ENCODE data around the gene APOBEC3C.
A peak's percentile ranks its signal among the peaks of the same experiment; 100 is the strongest.
"Not testable (repeated sequence)": the region's sequence is repeated elsewhere in the genome, so short reads cannot be mapped to it uniquely, and the experiment has no call there.

The APOBEC3C gene

DNA sequence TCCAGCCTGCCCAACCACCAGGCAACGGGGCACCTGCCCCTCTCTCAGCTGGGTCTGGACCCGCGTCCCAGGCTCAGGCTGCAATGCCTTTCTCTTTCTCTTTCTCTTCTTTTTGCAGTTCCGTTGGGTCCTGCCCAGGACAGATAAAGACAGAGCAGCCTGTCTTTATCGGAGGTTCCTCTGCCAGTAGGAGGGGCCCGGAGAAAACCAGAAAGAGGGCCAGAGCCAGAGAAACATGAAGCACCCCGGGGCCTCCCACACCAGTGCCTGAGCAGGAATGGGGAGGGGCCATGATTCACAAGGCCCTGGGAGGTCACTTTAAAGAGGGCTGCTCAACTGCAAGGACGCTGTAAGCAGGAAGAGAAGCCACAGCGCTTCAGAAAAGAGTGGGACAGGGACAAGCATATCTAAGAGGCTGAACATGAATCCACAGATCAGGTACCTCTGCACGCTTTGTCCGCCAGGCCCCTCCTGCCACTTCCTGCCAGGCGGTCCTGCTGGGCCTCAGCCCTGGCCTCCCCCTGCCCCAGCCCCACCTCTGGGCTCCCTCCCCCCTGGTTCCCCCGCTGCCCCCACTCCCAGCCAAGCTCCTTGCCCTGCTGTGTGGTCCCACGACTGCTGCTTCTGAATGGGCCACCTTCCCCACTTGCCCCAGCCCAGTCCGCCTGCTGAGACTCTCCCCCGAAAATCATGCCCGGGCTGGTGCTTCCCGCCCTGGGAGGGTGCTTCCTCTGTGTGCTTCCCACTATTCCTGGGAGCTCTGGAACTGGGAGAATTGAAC, at the start of gene APOBEC3C:
Gene APOBEC3C (plus strand): TSS at position 316 of the 781 bp plus-strand sequence. CDS start 106 bp downstream, at position 422.
- DNase-seq = peak; percentile 85

- DNase-seq = no peak
These were observed 49.8 kb upstream of the APOBEC3C start for GRCh38 chr22:38964306-38964705.

- DNase-seq = no peak
These were observed 49.1 kb upstream of the APOBEC3C start for GRCh38 chr22:38964989-38965388.

DNA sequence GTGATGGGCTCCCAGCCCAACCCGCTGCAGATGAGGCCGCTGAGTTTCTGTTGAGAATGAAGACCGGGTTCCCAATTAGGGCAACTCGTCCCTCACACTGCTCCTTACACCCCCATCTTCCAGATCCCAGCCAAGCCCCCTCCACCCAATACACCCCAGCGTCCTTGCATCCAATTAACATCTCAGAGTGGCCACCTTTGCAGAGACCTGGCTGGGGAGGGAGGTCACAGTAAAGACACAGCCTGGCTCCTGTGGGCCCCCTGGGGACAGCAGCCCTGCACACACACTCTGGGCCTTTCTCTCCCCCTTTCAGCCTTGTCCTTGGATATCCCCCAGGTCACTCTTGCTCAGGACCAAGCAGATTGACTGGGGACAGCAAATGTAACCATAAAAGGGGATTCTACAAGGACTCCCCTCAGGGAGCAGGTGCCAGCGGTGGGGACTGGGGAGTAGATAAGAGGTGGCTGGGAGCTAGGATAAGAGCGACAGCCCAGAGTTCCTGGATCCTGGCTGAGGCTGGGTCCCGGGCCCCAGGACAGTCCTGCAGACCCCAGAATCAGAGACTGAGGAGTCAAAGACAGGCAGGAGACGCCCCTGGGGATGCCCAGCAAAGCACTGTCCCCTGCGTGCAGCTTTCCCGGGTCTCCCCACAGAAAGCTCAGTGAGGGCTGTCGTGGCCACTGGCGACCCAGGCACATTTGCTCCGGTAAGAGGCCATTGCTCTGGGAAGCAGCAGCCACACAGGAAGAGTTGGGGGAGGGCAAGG, 48.3 kb upstream of the APOBEC3C start:
- DNase-seq = no peak

- DNase-seq = no peak
These were observed 47.7 kb upstream of the APOBEC3C start for GRCh38 chr22:38966380-38966702.

- no peak for DNase-seq
These were observed 47.1 kb upstream of the APOBEC3C start for GRCh38 chr22:38966942-38967341.

- DNase-seq = no peak
These were observed 46.3 kb upstream of the APOBEC3C start for GRCh38 chr22:38967451-38968450.

DNA sequence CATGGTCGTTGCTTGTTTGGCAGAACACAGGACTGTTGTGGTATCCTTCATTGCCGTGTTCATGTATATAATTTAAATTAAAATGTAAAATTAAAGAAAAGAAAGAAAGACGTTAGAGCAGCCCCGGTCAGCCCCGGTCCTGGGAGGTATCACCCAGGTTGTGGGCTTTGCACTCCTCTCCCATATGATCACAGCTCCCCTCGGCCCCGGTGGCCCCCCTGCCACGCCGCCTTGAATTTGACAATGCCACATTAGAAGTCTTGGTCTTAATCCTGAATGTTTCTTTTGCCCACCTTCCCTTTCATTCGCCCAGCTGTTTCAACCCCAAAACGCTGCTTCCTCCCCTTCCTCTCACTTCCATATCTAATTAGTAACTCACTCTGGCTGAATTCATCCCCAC, 45.3 kb upstream of the APOBEC3C start:
- DNase-seq = no peak

- DNase-seq = no peak
These were observed 43.5 kb upstream of the APOBEC3C start for GRCh38 chr22:38970551-38970950.

- no peak for DNase-seq
These were observed 42.9 kb upstream of the APOBEC3C start for GRCh38 chr22:38971202-38971601.

- DNase-seq = no peak
These were observed 42.3 kb upstream of the APOBEC3C start for GRCh38 chr22:38971791-38972190.

DNA sequence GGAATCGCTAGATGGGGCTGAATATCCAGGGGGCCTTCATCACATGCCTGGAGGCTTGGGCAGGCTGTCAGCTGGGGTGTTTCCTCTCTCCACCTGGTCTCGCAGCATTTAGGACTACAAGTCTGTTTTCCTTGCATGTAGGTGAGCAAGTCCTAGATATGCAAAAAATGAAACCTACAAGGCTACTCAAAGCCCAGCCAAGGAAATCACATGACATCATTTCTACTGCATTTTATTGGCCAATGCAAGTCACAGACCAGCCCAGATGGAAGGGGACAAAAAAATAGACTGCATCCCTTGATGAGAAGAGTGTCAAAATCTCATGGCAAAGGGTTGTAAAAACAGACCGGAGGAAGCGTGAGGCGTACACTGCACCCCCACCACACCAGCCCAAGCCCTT, 41.5 kb upstream of the APOBEC3C start:
- DNase-seq = no peak

- peak; percentile 74 for DNase-seq
These were observed 40.5 kb upstream of the APOBEC3C start for GRCh38 chr22:38973289-38974169.

DNA sequence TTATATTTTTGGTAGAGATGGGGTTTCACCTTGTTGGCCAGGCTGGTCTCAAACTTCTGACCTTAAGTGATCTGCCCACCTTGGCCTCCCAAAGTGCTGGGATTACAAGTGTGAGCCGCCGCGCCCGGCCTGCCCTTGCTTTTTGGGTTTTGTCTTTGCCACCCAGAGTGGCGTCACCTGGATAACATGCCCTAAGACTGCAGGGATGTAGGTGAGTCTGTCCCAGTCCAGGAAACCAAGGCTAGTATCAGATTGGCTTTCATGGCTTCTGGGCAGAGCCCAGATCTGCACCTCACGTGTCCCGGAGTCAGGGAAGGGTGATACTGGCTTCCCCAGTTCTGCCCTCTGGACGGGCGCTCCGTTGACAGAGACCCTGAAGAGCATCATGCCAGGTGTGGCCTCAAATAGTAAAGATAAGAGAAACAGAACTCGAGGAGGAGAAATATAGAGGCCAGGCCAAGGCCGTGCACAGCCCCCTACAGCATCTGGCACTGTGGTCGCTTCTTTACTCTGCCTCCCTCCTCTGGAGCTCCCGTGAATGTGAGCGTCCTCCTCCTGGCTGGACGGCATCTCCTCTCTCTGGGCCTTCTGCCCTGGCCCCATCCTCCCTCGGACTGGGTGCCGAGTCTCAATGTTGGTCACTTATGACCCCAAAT, 39.8 kb upstream of the APOBEC3C start:
- DNase-seq = no peak

- no peak for DNase-seq
These were observed 39.3 kb upstream of the APOBEC3C start for GRCh38 chr22:38974826-38975175.

DNA sequence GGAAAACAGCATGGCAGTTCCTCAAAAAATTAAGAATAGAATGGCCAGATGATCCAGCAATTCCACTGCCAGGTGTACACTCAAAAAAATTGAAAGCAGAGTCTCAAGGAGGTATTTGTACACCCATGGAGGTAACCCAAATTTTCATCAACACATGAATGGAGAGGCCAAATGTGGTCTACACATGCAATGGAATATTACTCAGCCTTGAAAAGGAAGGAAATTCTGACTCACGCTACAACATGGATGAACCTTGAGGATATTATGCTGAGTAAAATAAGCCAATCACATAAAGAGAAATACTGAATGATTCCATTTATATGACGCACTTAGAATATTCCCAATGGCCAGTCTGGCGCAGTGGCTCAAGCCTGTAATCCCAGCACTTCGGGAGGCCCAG, 36.8 kb upstream of the APOBEC3C start:
- not testable (repeated sequence) for DNase-seq

DNA sequence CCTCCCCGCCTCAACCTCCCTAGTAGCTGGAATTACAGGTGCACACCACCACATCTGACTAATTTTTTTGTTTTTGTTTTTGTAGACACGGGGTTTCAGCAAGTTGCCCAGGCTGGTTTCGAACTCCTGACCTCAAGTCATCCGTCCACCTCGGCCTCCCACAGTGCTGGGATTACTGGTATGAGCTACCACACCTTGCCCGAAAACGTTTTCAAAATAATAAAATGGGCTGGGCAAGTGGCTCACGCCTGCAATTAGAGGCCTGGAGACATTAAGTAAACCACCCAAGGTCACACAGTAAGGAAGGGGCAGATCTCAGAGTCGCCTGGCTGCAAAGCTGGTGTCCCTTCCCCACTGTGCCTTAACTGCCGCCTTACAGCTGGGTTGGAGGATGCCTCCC, 33.5 kb upstream of the APOBEC3C start:
- not testable (repeated sequence) for DNase-seq

- no peak for DNase-seq
These were observed 32.8 kb upstream of the APOBEC3C start for GRCh38 chr22:38981005-38981991.

DNA sequence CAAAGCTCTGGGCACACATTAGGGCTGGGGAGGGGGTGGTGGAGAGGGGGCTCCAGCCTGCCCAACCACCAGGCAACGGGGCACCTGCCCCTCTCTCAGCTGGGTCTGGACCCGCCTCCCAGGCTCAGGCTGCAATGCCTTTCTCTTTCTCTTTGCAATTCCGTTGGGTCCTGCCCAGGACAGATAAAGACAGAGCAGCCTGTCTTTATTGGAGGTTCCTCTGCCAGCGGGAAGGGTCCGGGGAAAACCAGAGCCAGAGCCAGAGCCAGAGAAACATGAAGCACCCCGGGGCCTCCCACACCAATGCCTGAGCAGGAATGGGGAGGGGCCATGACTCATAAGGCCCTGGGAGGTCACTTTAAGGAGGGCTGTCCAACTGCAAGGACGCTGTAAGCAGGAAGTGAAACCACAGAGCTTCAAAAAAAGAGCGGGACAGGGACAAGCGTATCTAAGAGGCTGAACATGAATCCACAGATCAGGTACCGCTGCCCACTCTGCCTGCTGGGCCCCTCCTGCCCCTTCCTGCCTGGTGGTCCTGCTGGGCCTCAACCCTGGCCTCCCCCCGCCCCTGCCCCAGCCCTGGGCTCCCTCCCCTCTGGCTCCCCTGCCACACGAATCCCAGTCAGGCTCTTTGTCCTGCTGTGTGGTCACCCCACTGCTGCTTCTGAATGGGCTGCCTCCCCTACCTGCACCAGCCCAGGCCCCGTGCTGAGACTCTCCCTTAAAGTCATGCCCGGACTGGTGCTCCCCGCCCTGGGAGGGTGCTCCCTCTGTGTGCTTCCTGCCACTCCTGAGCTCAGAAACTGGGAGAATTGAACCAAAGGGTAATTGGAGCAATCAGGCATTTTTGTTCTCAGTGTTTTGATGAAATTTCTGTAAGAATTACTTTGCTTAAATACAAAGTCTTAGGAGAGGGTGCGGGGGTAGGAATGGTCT, 31.8 kb upstream of the APOBEC3C start, which contains the start of gene APOBEC3B:
Gene APOBEC3B (plus strand): TSS at position 356 of the 936 bp plus-strand sequence. CDS start 107 bp downstream, at position 463.
- peak; percentile 77 for DNase-seq
